ENCODE measurements around the gene FOXD4L5.
"Not testable (repeated sequence)": the region's sequence is repeated elsewhere in the genome, so short reads cannot be mapped to it uniquely, and the experiment has no call there.

GRCh38 chr9:65282976-65283375 lies 2.0 kb downstream of the FOXD4L5 start:
- not testable (repeated sequence) for TF ChIP-seq CTCF, POLR2A, POLR2AphosphoS5 (IDR thresholded peaks at IDR 0.05)
